BLaER1 treated with 17β-estradiol and CSF1 and Interleukin-3, amounts not matched to agents 10 nM and 100 nM (cell line): ENCODE results near the gene TBCK.

Experiments
- H3K27ac ChIP-seq, 11 experiments: shearing (Covaris generic); formaldehyde crosslinking; 2 replicates each; pipeline ENCODE4 v1.8.1; 2022
- H3K27me3 ChIP-seq, 11 experiments: shearing (Covaris generic); formaldehyde crosslinking; 2 replicates each; pipeline ENCODE4 v1.8.1; 2022
- H3K36me3 ChIP-seq, 11 experiments: shearing (Covaris generic); formaldehyde crosslinking; 2 replicates each; pipeline ENCODE4 v1.8.1; 2022
- H3K4me1 ChIP-seq, 10 experiments: shearing (Covaris generic); formaldehyde crosslinking; 2 replicates each; pipeline ENCODE4 v1.8.1; 2022
- H3K4me2 ChIP-seq, 11 experiments: shearing (Covaris generic); formaldehyde crosslinking; 2 replicates each; pipeline ENCODE4 v1.8.1; 2022
- H3K4me3 ChIP-seq, 10 experiments: shearing (Covaris generic); formaldehyde crosslinking; 2 replicates each; pipeline ENCODE4 v1.8.1; 2022
- H3K9ac ChIP-seq, 11 experiments: shearing (Covaris generic); formaldehyde crosslinking; 2 replicates each; pipeline ENCODE4 v1.8.1; 2022
- H3K9me3 ChIP-seq, 11 experiments: shearing (Covaris generic); formaldehyde crosslinking; replicated peaks in 1 of 11; 2 replicates each; pipeline ENCODE4 v1.8.1; 2022
- H4K20me1 ChIP-seq, 11 experiments: shearing (Covaris generic); formaldehyde crosslinking; 2 replicates each; pipeline ENCODE4 v1.8.1; 2022
- Cebpa-rat ChIP-seq, 11 experiments: shearing (Covaris generic); IDR thresholded peaks; 2 replicates each; pipeline ENCODE4 v1.8.1; 2022

TBCK gene

GRCh38 chr4:106049490-106049889 lies 266.5 kb downstream of the TBCK start:
- peaks cover 4 to 23% (median 13%) of the 10 kb centered on the region in 11 experiments; a peak in 17 of 22 replicates for H3K36me3 ChIP-seq
- no peak overlapping the region for H3K4me3 ChIP-seq
- no peak overlapping the region for H3K9ac ChIP-seq
- H4K20me1 ChIP-seq: no peaks in the 10 kb centered on the region
- no peaks in the 10 kb centered on the region for H3K27me3 ChIP-seq
- H3K9me3 ChIP-seq: no peaks in the 10 kb centered on the region
- no peak for TF ChIP-seq Cebpa-rat (IDR thresholded peaks at IDR 0.05)
- H3K4me1 ChIP-seq: no peaks in the 10 kb centered on the region
- no peak overlapping the region for H3K4me2 ChIP-seq
- H3K27ac ChIP-seq: no peak overlapping the region

DNA sequence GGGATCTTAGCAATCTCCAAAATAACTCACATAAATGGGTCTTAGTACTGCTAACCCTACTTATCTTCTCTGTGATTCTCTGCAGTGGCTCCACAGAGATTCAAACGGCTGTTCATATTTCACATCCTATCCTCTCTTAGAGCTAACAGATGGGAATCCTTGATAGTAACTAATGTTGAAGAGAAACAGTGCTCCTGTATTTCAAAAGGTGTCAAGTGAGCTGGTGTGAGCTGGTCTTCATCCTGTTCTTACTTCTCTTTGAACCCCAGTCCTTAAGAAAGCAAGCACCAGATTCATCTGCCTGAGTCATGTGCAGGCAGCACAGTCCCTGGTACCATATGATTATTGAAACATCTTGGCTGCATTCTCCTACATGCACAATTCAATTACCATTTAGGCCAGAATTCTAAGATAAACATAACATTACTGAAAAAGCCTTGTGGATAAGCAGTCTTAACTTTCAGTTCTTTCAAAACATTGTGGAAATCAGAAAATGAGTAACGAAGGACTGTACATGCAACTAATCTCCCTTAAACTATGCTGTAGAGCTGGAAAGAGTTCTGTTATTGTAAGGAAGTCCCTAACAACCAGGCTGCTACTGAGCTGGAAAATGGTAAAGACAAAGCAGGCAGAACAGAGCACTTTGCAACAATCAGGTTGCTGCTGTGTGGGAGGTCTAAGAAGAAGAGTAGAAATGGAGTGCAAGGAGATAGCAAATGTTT lies 267.6 kb downstream of the TBCK start:
- Histone ChIP-seq H3K27ac (no peak overlapping the region), H3K9me3 (no peaks in the 10 kb centered on the region), H3K4me3 (no peak overlapping the region), H3K4me2 (no peak overlapping the region), H4K20me1 (no peaks in the 10 kb centered on the region), H3K27me3 (no peaks in the 10 kb centered on the region), H3K4me1 (no peaks in the 10 kb centered on the region), H3K36me3 (peaks cover 4 to 23% (median 13%) of the 10 kb centered on the region in 11 experiments; a peak in 17 of 22 replicates), H3K9ac (no peak overlapping the region)
- TF ChIP-seq Cebpa-rat (IDR thresholded peaks at IDR 0.05): no peak

DNA sequence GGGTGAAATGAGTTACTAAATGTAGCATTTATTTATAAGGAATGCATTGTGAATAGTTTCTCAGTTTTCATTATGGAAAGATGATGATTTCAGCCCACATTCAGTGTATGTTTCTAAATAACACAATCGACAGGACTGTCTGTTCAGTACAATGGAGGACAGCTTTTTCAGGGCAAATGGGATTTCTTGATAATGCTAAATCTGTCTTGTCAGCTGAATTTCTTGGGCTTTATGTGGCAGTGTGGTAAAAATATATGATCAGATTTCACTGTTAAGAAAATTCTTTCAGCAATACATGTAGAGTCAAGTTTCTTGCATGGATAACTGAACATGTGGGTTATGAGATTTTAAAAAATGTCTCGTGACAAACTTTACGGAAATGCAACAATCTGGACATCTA lies 269.9 kb downstream of the TBCK start:
- H4K20me1 ChIP-seq: no peaks in the 10 kb centered on the region
- no peak overlapping the region for H3K27ac ChIP-seq
- H3K4me1 ChIP-seq: no peaks in the 10 kb centered on the region
- no peak for TF ChIP-seq Cebpa-rat (IDR thresholded peaks at IDR 0.05)
- H3K36me3 ChIP-seq: peaks cover 4 to 23% (median 13%) of the 10 kb centered on the region in 11 experiments; a peak in 17 of 22 replicates
- H3K4me2 ChIP-seq: no peak overlapping the region
- H3K9me3 ChIP-seq: no peaks in the 10 kb centered on the region
- no peak overlapping the region for H3K4me3 ChIP-seq
- H3K27me3 ChIP-seq: no peaks in the 10 kb centered on the region
- no peak overlapping the region for H3K9ac ChIP-seq

DNA sequence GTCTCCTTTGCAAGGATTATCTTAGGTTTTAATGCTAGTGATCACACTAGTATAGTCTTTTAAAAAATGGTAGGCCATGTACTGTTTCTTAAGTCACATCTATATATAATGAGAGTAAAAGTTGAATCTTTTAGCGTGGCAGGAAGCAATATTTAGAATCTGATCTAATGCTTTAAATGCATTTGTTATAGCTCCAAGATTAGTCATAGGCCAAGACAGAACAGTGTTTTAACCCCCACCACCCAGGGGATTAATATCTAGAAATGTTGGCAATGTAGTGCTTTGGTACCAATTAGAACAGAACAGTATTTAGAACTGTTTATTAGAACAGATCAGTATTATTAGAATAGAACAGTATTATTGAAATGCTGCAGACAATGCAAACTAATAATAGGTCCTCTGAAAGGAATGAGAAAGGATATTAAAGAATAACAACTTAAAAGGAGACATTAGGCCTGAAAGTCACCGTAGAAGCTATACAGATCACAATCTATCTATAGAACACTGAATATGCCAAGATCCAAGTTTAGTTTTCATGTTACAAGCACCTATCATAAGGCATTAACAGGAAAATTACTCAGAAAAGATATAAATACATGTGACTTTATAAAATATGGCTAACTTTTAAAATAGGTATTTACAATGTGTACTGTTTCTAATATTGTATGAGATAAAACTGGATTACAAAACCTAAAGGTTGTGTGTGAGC lies 274.6 kb downstream of the TBCK start:
- H3K4me3 ChIP-seq: no peak overlapping the region
- peaks cover 4 to 17% (median 12%) of the 10 kb centered on the region in 11 experiments; a peak in 17 of 22 replicates for H3K36me3 ChIP-seq
- H4K20me1 ChIP-seq: no peaks in the 10 kb centered on the region
- H3K9ac ChIP-seq: no peak overlapping the region
- no peaks in the 10 kb centered on the region for H3K4me1 ChIP-seq
- TF ChIP-seq Cebpa-rat (IDR thresholded peaks at IDR 0.05): no peak
- no peak overlapping the region for H3K4me2 ChIP-seq
- no peaks in the 10 kb centered on the region for H3K27me3 ChIP-seq
- no peaks in the 10 kb centered on the region for H3K9me3 ChIP-seq
- H3K27ac ChIP-seq: no peak overlapping the region

- Histone ChIP-seq H3K27me3 (no peaks in the 10 kb centered on the region), H3K4me2 (no peak overlapping the region), H3K9ac (no peak overlapping the region), H3K9me3 (no peaks in the 10 kb centered on the region), H4K20me1 (no peaks in the 10 kb centered on the region), H3K4me1 (peaks cover 0 to 4% (median 1%) of the 10 kb centered on the region in 10 experiments; a peak in 9 of 20 replicates), H3K36me3 (peaks cover 0 to under 1% (median 0%) of the 10 kb centered on the region in 11 experiments; a peak in 1 of 22 replicates), H3K4me3 (no peak overlapping the region), H3K27ac (no peak overlapping the region)
- no peak for TF ChIP-seq Cebpa-rat (IDR thresholded peaks at IDR 0.05)
These were observed 276.2 kb downstream of the TBCK start for GRCh38 chr4:106039796-106040195.

- no peaks in the 10 kb centered on the region for H4K20me1 ChIP-seq
- H3K27ac ChIP-seq: no peak overlapping the region
- H3K9ac ChIP-seq: no peak overlapping the region
- no peak for TF ChIP-seq Cebpa-rat (IDR thresholded peaks at IDR 0.05)
- no peak overlapping the region for H3K4me3 ChIP-seq
- no peaks in the 10 kb centered on the region; a peak in 1 of 22 replicates for H3K36me3 ChIP-seq
- no peaks in the 10 kb centered on the region for H3K9me3 ChIP-seq
- no peaks in the 10 kb centered on the region for H3K27me3 ChIP-seq
- peaks cover 0 to 10% (median 6%) of the 10 kb centered on the region in 10 experiments; a peak in 9 of 20 replicates for H3K4me1 ChIP-seq
- no peak overlapping the region for H3K4me2 ChIP-seq
These were observed 277.1 kb downstream of the TBCK start for GRCh38 chr4:106038908-106039307.

DNA sequence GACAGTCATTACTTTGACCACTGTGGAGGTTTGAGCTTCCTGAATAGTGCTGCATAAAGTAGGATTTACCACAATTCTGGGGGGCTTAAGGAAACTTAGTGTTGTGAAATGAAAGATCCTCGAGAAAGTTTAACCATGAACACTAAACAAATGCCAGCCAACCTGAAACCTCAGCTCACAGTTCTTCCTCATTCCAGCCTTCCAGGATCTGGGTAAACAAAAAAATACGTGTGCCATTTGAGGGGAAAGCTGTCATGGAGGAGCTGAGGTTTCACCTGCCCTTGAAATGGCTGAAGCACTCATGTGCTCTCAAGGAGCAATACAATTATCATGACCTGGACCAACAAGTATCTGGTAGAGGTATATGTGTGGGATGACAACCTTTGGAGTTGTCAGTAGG lies 278.0 kb downstream of the TBCK start:
- no peak for TF ChIP-seq Cebpa-rat (IDR thresholded peaks at IDR 0.05)
- H3K9ac ChIP-seq: no peak overlapping the region
- no peak overlapping the region for H3K27ac ChIP-seq

GRCh38 chr4:106036848-106037247 lies 279.2 kb downstream of the TBCK start:
- no peaks in the 10 kb centered on the region for H4K20me1 ChIP-seq
- no peak for TF ChIP-seq Cebpa-rat (IDR thresholded peaks at IDR 0.05)
- no peak overlapping the region for H3K4me2 ChIP-seq
- peaks cover 0 to 11% (median 0%) of the 10 kb centered on the region in 11 experiments; a peak in 6 of 22 replicates for H3K9me3 ChIP-seq
- H3K4me1 ChIP-seq: peaks cover 0 to 10% (median 6%) of the 10 kb centered on the region in 10 experiments; a peak in 9 of 20 replicates
- H3K27ac ChIP-seq: no peak overlapping the region
- no peak overlapping the region for H3K9ac ChIP-seq
- no peak overlapping the region for H3K4me3 ChIP-seq
- no peaks in the 10 kb centered on the region for H3K27me3 ChIP-seq
- H3K36me3 ChIP-seq: peaks cover 0 to 7% (median 0%) of the 10 kb centered on the region in 11 experiments; a peak in 1 of 22 replicates

More for the DNA sequence above, 278.0 kb downstream of the TBCK start:
- Histone ChIP-seq H3K9me3 (peaks cover 0 to 1% (median 0%) of the 10 kb centered on the region in 11 experiments; a peak in 2 of 22 replicates), H3K4me3 (no peak overlapping the region), H3K4me2 (no peak overlapping the region), H3K36me3 (no peaks in the 10 kb centered on the region), H4K20me1 (no peaks in the 10 kb centered on the region), H3K4me1 (peaks cover 0 to 10% (median 6%) of the 10 kb centered on the region in 10 experiments; a peak in 9 of 20 replicates), H3K27me3 (no peaks in the 10 kb centered on the region)

- Histone ChIP-seq H3K4me1 (peaks cover 0 to 10% (median 6%) of the 10 kb centered on the region in 10 experiments; a peak in 9 of 20 replicates), H3K36me3 (peaks cover 0 to 7% (median 0%) of the 10 kb centered on the region in 11 experiments; a peak in 1 of 22 replicates), H3K4me2 (no peak overlapping the region), H3K9me3 (peaks cover 0 to 11% (median 5%) of the 10 kb centered on the region in 11 experiments; a peak in 12 of 22 replicates), H3K4me3 (no peak overlapping the region), H3K9ac (no peak overlapping the region), H3K27ac (no peak overlapping the region), H3K27me3 (no peaks in the 10 kb centered on the region), H4K20me1 (no peaks in the 10 kb centered on the region)
- no peak for TF ChIP-seq Cebpa-rat (IDR thresholded peaks at IDR 0.05)
These were observed 279.7 kb downstream of the TBCK start for GRCh38 chr4:106036334-106036733.
